Muscle of leg (tissue), 11 donors: ENCODE data around the gene ELL2. TPM values are rescaled to one million over a fixed set of nuclear protein-coding genes. Genes with fewer than 3 reads are reported as not detected.

Experiments
- DNase-seq: peaks from one replicate; pipeline ENCODE4 v3.0.0; 2013
- H3K27ac ChIP-seq: one replicate; pipeline ENCODE4 v1.5.1; 2013; ENCODE audit warnings: mild to moderate bottlenecking, low read length, control low read depth
- H3K27me3 ChIP-seq: one replicate; pipeline ENCODE4 v1.6.1; 2013; ENCODE audit warnings: low read length; ENCODE audit not compliant: control insufficient read depth, insufficient read depth
- H3K36me3 ChIP-seq: one replicate; pipeline ENCODE4 v1.6.1; 2013; ENCODE audit warnings: low read length; ENCODE audit not compliant: control insufficient read depth, insufficient read depth
- H3K4me1 ChIP-seq: one replicate; pipeline ENCODE4 v1.6.1; 2013; ENCODE audit warnings: low read length; ENCODE audit not compliant: control insufficient read depth, insufficient read depth
- H3K4me3 ChIP-seq: one replicate; pipeline ENCODE4 v1.5.1; 2013; ENCODE audit warnings: low read length, control low read depth
- H3K9me3 ChIP-seq: replicated peaks from 2 replicates; pipeline ENCODE4 v1.6.1; 2013; ENCODE audit warnings: low read depth, low read length; ENCODE audit not compliant: control insufficient read depth
- WGBS: methylation state at CpG from one replicate; pipeline ENCODE4 v1.1.5; 2013; ENCODE audit warnings: missing lambda C conversion rate; ENCODE audit not compliant: insufficient coverage; 5-methylcytosine and 5-hydroxymethylcytosine counted together
- polyA plus RNA-seq, 8 donors: library from polyadenylated mRNA; unstranded; fragments of 120-200 nt; gene quantifications; one replicate each; pipeline versions ENCODE4 v1.2.1 to v1.2.3, GENCODE V29; 2013; ENCODE audit warnings: inconsistent platforms in 1 of 8, low replicate concordance in 1 of 8; ENCODE audit not compliant: insufficient read length in 8 of 8, insufficient read depth in 1 of 8
- total RNA-seq: library from RNA; stranded (reverse); fragments of 120-200 nt; gene quantifications from one replicate; pipeline ENCODE4 v1.2.4, GENCODE V29; 2013

The ELL2 gene
- total and polyA plus RNA-seq, 9 donors: 2.1 to 4.9 (median 3.5) TPM

- H3K4me3 ChIP-seq: no peak overlapping the region
- H3K27ac ChIP-seq: no peak overlapping the region
- no peaks in the 10 kb centered on the region for H3K9me3 ChIP-seq
- H3K36me3 ChIP-seq: no peaks in the 10 kb centered on the region
- WGBS: no CpG with 5 or more reads among the region's 2 CpGs
- no peaks in the 10 kb centered on the region for H3K27me3 ChIP-seq
- DNase-seq: no peak
- H3K4me1 ChIP-seq: no peaks in the 10 kb centered on the region
Observed at GRCh38 chr5:95942414-95942813, 19.2 kb downstream of the ELL2 start.

DNA sequence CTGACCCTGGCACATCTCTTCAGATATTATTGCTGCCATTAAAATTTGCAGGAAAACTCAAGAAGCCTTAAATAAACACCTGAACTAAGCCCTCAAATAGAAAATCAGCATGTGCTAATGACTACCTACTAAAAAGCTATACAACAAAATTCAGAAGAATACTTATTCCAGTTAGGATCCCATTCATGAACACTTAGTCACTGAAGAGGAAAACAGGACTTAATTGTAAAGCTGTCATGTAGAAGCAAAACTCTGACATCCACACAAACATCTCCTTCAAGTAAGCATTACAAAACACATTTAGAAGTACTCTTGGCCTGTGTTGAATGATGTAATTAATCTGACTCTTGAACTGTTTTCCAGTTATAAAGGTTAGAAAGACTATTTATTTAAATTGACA lies 19.9 kb downstream of the ELL2 start:
- DNase-seq: no peak
- no peak overlapping the region for H3K4me3 ChIP-seq
- no peak overlapping the region for H3K27ac ChIP-seq
- H3K36me3 ChIP-seq: no peaks in the 10 kb centered on the region
- no peaks in the 10 kb centered on the region for H3K27me3 ChIP-seq
- no peaks in the 10 kb centered on the region for H3K4me1 ChIP-seq
- no peaks in the 10 kb centered on the region for H3K9me3 ChIP-seq

- Histone ChIP-seq H3K4me1 (no peaks in the 10 kb centered on the region), H3K27me3 (no peaks in the 10 kb centered on the region), H3K36me3 (no peaks in the 10 kb centered on the region), H3K27ac (no peak overlapping the region), H3K9me3 (no peaks in the 10 kb centered on the region), H3K4me3 (no peak overlapping the region)
- no CpG with 5 or more reads among the region's 3 CpGs for WGBS
- no peak for DNase-seq
Observed at GRCh38 chr5:95940758-95941682, 20.6 kb downstream of the ELL2 start.

GRCh38 chr5:95939465-95939864 lies 22.2 kb downstream of the ELL2 start:
- no peak for DNase-seq
- no peaks in the 10 kb centered on the region for H3K36me3 ChIP-seq
- H3K27ac ChIP-seq: no peak overlapping the region
- no CpG with 5 or more reads among the region's 1 CpG for WGBS
- H3K9me3 ChIP-seq: no peaks in the 10 kb centered on the region
- H3K27me3 ChIP-seq: no peaks in the 10 kb centered on the region
- H3K4me3 ChIP-seq: no peak overlapping the region
- H3K4me1 ChIP-seq: no peaks in the 10 kb centered on the region

GRCh38 chr5:95938766-95939165 lies 22.9 kb downstream of the ELL2 start:
- H3K4me1 ChIP-seq: no peaks in the 10 kb centered on the region
- no peak overlapping the region for H3K4me3 ChIP-seq
- H3K9me3 ChIP-seq: no peaks in the 10 kb centered on the region
- H3K36me3 ChIP-seq: no peaks in the 10 kb centered on the region
- H3K27ac ChIP-seq: no peak overlapping the region
- DNase-seq: no peak
- H3K27me3 ChIP-seq: no peaks in the 10 kb centered on the region
- no CpG with 5 or more reads among the region's 1 CpG for WGBS

- WGBS: no CpG with 5 or more reads among the region's 1 CpG
- no peak for DNase-seq
- Histone ChIP-seq H3K4me3 (no peak overlapping the region), H3K27ac (no peak overlapping the region), H3K36me3 (no peaks in the 10 kb centered on the region), H3K4me1 (no peaks in the 10 kb centered on the region), H3K27me3 (no peaks in the 10 kb centered on the region), H3K9me3 (no peaks in the 10 kb centered on the region)
Observed at GRCh38 chr5:95938347-95938746, 23.3 kb downstream of the ELL2 start.

DNA sequence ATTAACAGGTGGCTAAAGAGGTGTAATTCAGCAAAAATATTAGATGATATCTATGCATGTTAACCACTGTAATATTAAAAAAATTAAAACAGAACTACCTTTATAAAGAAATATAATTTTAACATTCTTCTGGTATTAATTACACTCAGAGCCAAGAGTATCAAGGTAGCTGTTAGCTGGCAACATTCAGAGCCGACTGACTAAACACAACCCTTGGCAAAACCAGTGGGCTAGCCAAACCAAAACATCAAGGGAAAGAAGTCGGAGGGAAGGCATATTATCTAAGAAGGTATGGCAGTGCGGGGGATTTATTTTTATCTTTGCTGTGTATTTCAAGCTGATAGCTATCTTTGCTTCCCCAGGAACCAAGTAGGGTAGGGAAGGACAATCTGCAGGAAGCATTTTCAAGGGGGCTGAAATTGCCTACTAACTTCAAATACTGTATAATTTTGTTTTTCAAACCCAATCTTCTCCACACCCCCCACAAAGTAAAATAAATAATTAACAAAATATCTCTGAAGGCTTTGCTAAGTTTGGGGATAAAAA lies 24.0 kb downstream of the ELL2 start:
- no peak overlapping the region for H3K4me3 ChIP-seq
- no peaks in the 10 kb centered on the region for H3K9me3 ChIP-seq
- DNase-seq: no peak
- no peaks in the 10 kb centered on the region for H3K27me3 ChIP-seq
- no peaks in the 10 kb centered on the region for H3K4me1 ChIP-seq
- no peak overlapping the region for H3K27ac ChIP-seq
- WGBS: no CpG with 5 or more reads among the region's 3 CpGs
- no peaks in the 10 kb centered on the region for H3K36me3 ChIP-seq

GRCh38 chr5:95936812-95937397 lies 24.7 kb downstream of the ELL2 start:
- H3K27ac ChIP-seq: no peak overlapping the region
- no peak overlapping the region for H3K4me3 ChIP-seq
- H3K36me3 ChIP-seq: no peaks in the 10 kb centered on the region
- no peaks in the 10 kb centered on the region for H3K4me1 ChIP-seq
- WGBS: 80% methylated on average over 1 of the region's 5 CpGs
- H3K27me3 ChIP-seq: no peaks in the 10 kb centered on the region
- no peaks in the 10 kb centered on the region for H3K9me3 ChIP-seq
- DNase-seq: no peak

- no peaks in the 10 kb centered on the region for H3K9me3 ChIP-seq
- no peaks in the 10 kb centered on the region for H3K4me1 ChIP-seq
- no CpG with 5 or more reads among the region's 2 CpGs for WGBS
- H3K36me3 ChIP-seq: no peaks in the 10 kb centered on the region
- no peak overlapping the region for H3K27ac ChIP-seq
- no peaks in the 10 kb centered on the region for H3K27me3 ChIP-seq
- no peak overlapping the region for H3K4me3 ChIP-seq
- DNase-seq: no peak
Observed at GRCh38 chr5:95935553-95936100, 26.0 kb downstream of the ELL2 start.

DNA sequence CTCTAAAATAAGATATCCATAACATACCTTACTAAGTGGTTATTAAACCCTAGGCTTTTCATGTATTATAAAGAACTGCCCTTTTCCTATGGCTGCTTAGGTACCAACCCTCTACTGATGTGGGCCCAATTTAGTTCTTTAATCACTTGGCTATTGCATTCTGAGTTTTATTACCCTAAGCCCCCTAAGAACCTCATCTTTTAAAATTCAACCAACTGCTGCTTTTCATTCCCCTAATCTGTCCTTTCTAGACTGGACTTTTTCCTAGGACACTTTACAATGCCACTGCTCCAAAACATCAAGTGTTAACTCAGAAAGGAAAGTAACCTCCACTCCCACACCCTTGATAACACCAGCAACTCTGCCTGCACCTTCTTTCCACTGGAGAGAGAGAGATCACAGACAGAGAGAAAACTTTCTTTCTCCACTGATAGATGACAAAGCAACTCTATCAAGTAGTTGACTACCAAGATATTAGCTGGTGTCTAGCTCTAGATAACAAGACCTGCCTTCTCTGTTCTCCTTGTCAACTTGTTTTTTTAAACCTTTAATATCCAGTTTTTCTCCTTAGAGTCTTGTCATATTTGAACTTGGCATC lies 27.3 kb downstream of the ELL2 start:
- no peaks in the 10 kb centered on the region for H3K4me1 ChIP-seq
- no peaks in the 10 kb centered on the region for H3K36me3 ChIP-seq
- DNase-seq: no peak
- no peak overlapping the region for H3K4me3 ChIP-seq
- H3K9me3 ChIP-seq: no peaks in the 10 kb centered on the region
- H3K27me3 ChIP-seq: no peaks in the 10 kb centered on the region
- no peak overlapping the region for H3K27ac ChIP-seq
